Kidney glomerular epithelial cell (primary cell): ENCODE measurements around the gene EPDR1.
"Not testable (repeated sequence)": the region's sequence is repeated elsewhere in the genome, so short reads cannot be mapped to it uniquely, and the experiment has no call there.

Experiments
- DNase-seq: peaks from one replicate; lab custom pipeline; 2025; lab: John Stamatoyannopoulos, UW

Gene EPDR1

GRCh38 chr7:37928878-37929277 is 8.4 kb downstream of the EPDR1 start:
- no peak for DNase-seq

GRCh38 chr7:37930226-37930948 is 9.9 kb downstream of the EPDR1 start:
- DNase-seq = peak; percentile 13

- DNase-seq = no peak
These were observed 12.1 kb downstream of the EPDR1 start for GRCh38 chr7:37932543-37932942.

- no peak for DNase-seq
These were observed 12.7 kb downstream of the EPDR1 start for GRCh38 chr7:37933018-37933566.

- DNase-seq = peak; percentile 11
These were observed 22.6 kb downstream of the EPDR1 start for GRCh38 chr7:37942934-37943610.

- peak; percentile 67 for DNase-seq
These were observed 23.7 kb downstream of the EPDR1 start for GRCh38 chr7:37943905-37944736.

GRCh38 chr7:37944737-37945054 is 24.3 kb downstream of the EPDR1 start:
- no peak for DNase-seq

- DNase-seq = no peak
These were observed 24.9 kb downstream of the EPDR1 start for GRCh38 chr7:37945336-37945735.

GRCh38 chr7:37947138-37947940 is 26.9 kb downstream of the EPDR1 start:
- no peak for DNase-seq

- no peak for DNase-seq
These were observed 27.4 kb downstream of the EPDR1 start for GRCh38 chr7:37947941-37948210.

GRCh38 chr7:37952240-37952639 is 31.8 kb downstream of the EPDR1 start:
- no peak for DNase-seq

- DNase-seq = not testable (repeated sequence)
These were observed 33.8 kb downstream of the EPDR1 start for GRCh38 chr7:37954217-37954616.

GRCh38 chr7:37956791-37957190 is 36.4 kb downstream of the EPDR1 start:
- no peak for DNase-seq

- DNase-seq = no peak
These were observed 37.0 kb downstream of the EPDR1 start for GRCh38 chr7:37957221-37957970.

- no peak for DNase-seq
These were observed 40.0 kb downstream of the EPDR1 start for GRCh38 chr7:37960483-37960882.

- DNase-seq = no peak
These were observed 40.8 kb downstream of the EPDR1 start for GRCh38 chr7:37961251-37961650.

GRCh38 chr7:37964196-37964595 is 43.8 kb downstream of the EPDR1 start:
- DNase-seq = no peak

GRCh38 chr7:37970211-37970610 is 49.8 kb downstream of the EPDR1 start:
- no peak for DNase-seq

GRCh38 chr7:37971491-37971890 is 51.1 kb downstream of the EPDR1 start:
- no peak for DNase-seq

- no peak for DNase-seq
These were observed 53.5 kb downstream of the EPDR1 start for GRCh38 chr7:37973915-37974314.

GRCh38 chr7:37974711-37975110 is 54.3 kb downstream of the EPDR1 start:
- DNase-seq = no peak
